NB4 (cell line): ENCODE measurements around the gene RIIAD1.

Experiments used
- DNase-seq: peaks from one replicate; pipeline ENCODE4 v3.0.0; 2010; ENCODE audit warnings: low read depth
- H3K4me3 ChIP-seq: one replicate; pipeline ENCODE4 v1.5.1; 2011; ENCODE audit warnings: mild to moderate bottlenecking, low read depth, low read length, moderate library complexity
- CTCF ChIP-seq: IDR thresholded peaks from one replicate; pipeline ENCODE4 v1.5.1; 2012; ENCODE audit warnings: low read depth, low read length
- MAX ChIP-seq: IDR thresholded peaks from 2 replicates; pipeline ENCODE4 v1.6.1; 2011; ENCODE audit warnings: low read depth, low read length
- MYC ChIP-seq: IDR thresholded peaks from 2 replicates; pipeline ENCODE4 v1.6.1; 2011; ENCODE audit warnings: low read depth, low read length
- POLR2A ChIP-seq: IDR thresholded peaks from 2 replicates; pipeline ENCODE4 v1.6.1; 2011; ENCODE audit warnings: mild to moderate bottlenecking; ENCODE audit not compliant: insufficient read length; ENCODE audit errors: extremely low read depth

Gene RIIAD1

DNA sequence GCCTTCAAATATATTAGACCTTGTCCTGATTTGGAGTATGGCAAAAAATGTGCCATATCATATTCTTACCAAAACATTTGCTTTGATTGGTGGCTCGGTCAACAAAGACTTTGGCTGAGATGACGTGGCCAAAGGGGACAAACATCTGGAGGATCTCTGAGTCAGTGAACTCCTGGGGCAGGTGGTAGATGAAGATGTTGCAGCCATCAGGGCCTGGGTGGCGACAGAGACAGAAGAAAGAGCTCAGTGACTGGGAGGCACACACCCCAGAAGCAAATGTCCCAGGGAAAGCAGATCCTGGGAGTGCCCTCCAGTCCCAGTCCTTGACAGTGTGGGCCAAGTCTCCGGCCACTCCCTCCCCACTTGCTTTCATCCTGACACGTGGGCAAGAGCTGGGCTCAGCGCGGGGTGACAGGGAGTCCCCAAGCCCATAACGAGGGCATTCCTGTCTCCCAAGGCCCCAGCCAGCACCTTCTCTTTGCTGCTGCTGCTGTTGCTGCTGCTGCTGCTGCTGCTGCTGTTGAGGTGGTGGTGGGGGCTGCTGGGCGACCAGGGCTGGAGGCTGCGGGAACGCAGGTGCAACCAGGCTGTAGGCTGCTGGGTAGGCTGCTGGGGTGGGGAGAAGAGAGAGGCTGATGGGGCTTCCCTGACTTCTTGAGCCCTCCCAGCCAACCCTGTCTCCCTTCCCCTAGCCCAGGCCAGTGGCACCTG, 15.4 kb upstream of the RIIAD1 start:
- TF ChIP-seq MYC (no peak), CTCF (no peak), MAX (no peak), POLR2A (no peak)
- H3K4me3 ChIP-seq: no peak overlapping the region
- DNase-seq: no peak

- no peak overlapping the region for H3K4me3 ChIP-seq
- no peak for DNase-seq
- no peak for TF ChIP-seq MYC
- no peak for TF ChIP-seq CTCF
- TF ChIP-seq MAX: no peak
- TF ChIP-seq POLR2A: no peak
Measured at GRCh38 chr1:151706464-151707415, 14.6 kb upstream of the RIIAD1 start.

- TF ChIP-seq MAX (no peak), CTCF (no peak), MYC (no peak), POLR2A (no peak)
- no peak overlapping the region for H3K4me3 ChIP-seq
- DNase-seq: no peak
Measured at GRCh38 chr1:151707541-151708065, 13.7 kb upstream of the RIIAD1 start.

DNA sequence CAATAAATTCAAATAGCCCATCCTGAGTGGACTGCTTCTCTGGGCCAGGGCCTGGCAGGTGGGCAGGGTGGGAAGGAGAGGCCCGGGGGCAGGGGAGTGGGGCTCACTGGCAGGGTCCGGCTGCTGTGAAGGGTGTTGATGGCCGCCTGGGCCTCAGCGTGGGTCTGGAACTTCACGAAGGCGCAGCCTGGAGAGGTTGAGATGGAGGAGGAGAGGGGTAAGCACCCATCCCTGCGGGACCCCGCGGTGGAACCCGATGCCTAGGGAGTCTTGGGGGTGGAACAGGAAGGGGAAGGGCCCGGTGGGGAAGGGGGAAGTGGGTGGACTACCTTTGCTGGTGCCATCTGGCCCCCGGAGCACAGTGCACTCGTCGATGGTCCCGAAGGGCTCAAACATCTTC, 12.4 kb upstream of the RIIAD1 start:
- TF ChIP-seq MAX: no peak
- no peak overlapping the region for H3K4me3 ChIP-seq
- DNase-seq: no peak

- DNase-seq: peak; percentile 39
- TF ChIP-seq CTCF: no peak
- TF ChIP-seq MAX: no peak
- TF ChIP-seq POLR2A: no peak
- no peak for TF ChIP-seq MYC
- no peak overlapping the region for H3K4me3 ChIP-seq
Measured at GRCh38 chr1:151710187-151710840, 11.0 kb upstream of the RIIAD1 start.
